GM18511 (cell line): ENCODE data around the gene CD4.
"Not testable (repeated sequence)": the region's sequence is repeated elsewhere in the genome, so short reads cannot be mapped to it uniquely, and the experiment has no call there.

Experiments
- ATAC-seq: cut with Tn5 transposase; IDR thresholded peaks from one replicate; pipeline ENCODE4 v1.9.1; 2021; ENCODE audit warnings: mild to moderate bottlenecking, moderate library complexity; ENCODE audit not compliant: unreplicated experiment

Gene CD4

DNA sequence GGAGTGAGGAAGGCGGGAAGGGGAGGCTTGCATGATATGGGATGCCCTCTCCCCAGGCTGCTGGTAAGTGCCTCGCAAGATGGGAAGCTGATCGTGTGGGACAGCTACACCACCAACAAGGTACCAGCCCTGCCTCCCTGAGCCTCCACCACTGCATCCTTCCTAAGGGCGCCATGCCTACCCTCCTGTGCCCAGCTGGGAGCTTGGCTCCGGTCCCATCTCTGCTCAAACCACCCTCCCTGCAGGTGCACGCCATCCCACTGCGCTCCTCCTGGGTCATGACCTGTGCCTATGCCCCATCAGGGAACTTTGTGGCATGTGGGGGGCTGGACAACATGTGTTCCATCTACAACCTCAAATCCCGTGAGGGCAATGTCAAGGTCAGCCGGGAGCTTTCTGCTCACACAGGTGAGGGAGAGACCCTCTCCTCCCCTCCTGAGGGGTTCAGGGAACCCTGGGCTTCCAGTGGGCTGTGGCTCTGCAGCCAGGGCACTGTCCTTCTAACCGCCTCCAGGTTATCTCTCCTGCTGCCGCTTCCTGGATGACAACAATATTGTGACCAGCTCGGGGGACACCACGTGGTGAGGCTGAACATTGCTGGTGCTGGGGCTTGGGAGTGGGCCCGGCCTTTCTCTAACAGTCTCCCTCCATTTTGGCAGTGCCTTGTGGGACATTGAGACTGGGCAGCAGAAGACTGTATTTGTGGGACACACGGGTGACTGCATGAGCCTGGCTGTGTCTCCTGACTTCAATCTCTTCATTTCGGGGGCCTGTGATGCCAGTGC is 54.0 kb downstream of the CD4 start:
- no peak for ATAC-seq

DNA sequence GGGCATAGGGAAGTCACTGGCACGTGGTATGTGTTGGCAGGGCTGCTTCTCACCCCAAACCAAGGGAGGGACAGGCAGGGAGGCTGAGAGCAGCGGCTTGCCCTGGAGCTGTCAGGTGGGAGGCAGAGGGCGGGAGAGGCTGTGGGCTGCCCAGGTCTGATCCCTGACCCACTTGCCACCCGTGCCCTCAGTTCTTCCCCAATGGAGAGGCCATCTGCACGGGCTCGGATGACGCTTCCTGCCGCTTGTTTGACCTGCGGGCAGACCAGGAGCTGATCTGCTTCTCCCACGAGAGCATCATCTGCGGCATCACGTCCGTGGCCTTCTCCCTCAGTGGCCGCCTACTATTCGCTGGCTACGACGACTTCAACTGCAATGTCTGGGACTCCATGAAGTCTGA is 56.1 kb downstream of the CD4 start:
- ATAC-seq, result no peak

DNA sequence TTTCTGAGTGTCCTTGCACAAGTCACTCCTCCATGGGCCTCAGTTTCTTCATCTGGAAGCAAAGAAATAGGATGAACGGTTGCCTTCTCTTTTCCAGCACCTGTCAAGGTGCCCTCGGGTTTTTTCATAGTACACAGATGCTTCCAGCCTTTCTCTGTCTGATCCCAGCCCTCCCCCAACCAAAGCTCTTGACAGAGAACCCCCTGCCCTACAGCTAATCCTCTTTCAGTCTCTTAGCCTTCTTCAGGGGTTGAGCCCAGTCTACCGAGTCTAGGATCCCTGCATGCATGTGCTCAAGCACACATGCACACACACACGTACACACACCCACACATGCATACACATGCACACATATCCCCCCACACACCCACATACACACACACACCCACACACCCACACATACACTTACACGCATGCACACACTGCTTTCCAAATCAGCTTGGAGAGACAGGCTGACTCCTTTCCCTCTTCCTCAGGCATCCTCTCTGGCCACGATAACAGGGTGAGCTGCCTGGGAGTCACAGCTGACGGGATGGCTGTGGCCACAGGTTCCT is 57.1 kb downstream of the CD4 start:
- ATAC-seq, result no peak

DNA sequence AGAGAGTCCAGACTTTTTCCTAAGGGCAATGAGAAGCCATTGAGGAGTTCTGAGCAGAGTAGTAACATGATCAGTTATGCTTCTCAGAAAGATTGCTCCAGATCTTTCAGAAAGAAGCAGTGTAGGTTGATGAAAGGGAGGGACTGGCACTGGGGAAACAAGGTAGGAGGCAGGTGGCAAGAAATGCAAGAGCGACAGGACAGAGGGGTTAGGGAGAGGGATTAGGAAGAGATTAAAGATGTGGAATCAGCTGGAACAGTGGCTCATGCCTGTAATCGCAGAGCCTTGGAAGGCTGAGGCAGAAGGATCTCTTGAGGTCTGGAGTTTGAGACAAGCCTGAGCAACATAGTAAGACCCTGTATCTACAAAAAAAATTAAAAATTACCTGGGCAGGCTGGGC is 58.3 kb downstream of the CD4 start:
- ATAC-seq, result no peak

DNA sequence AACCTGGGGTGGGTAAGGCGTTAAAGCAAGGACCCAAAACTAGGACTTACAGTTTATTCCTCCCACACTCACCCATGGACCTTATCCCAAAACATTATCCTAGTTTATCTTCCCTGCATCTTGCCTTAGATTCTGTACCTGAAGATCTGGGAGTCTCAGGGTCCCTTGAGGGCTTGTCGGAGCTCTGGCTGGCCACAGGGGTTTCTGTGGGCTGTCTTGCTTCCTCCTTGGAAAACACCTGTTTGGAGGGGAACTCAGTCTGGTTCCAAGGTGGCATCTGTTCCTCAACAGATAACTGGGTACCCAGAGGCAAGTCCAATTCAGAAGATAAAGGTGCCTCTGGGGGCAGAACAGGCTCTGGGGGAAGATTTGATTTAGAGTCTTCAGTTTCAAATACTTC is 60.1 kb downstream of the CD4 start:
- ATAC-seq, result no peak

DNA sequence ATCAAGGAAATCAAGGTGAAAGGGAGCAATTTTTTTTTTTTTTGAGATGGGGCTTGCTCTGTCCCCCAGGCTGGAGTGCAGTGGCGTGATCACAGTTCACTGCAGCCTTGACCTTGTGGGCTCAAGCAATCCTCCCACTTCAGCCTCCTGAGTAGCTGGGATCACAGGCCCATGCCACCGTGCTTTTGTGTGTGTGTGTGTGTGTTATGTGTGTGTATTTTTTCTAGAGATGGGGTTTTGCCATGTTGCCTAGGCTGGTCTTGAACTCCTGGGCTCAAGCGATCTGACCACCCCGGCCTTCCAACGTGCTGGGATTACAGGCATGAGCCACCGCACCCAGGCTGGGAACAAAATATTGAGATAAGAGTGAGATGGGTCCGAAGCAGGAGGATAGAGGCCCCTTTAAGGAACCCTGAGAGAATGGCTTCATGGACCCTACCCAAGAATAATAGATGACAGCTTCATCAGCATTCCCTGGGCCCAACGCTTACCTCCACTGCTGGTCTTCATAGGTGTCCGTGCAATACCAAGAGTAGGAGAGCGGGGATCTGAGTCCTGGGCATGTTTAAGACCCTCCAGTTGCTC is 60.7 kb downstream of the CD4 start:
- no peak for ATAC-seq

DNA sequence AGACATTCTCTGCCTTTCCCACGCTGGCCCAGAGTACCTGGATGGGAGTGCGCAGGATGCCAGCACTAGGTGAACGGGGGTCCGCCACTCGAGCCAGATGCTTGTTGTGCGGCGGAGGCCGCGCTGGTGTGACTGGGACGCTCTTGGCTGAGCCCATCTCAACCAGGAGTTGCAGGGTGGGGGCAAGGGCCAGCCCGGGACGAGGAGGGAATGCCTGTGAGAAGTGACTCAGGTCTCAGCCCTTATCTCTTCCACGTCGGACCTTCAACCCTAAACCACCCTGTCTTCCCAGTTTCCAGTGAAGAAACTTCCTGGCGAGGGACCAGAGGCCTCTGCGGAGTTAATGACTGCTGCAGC is 61.4 kb downstream of the CD4 start:
- ATAC-seq, result no peak

DNA sequence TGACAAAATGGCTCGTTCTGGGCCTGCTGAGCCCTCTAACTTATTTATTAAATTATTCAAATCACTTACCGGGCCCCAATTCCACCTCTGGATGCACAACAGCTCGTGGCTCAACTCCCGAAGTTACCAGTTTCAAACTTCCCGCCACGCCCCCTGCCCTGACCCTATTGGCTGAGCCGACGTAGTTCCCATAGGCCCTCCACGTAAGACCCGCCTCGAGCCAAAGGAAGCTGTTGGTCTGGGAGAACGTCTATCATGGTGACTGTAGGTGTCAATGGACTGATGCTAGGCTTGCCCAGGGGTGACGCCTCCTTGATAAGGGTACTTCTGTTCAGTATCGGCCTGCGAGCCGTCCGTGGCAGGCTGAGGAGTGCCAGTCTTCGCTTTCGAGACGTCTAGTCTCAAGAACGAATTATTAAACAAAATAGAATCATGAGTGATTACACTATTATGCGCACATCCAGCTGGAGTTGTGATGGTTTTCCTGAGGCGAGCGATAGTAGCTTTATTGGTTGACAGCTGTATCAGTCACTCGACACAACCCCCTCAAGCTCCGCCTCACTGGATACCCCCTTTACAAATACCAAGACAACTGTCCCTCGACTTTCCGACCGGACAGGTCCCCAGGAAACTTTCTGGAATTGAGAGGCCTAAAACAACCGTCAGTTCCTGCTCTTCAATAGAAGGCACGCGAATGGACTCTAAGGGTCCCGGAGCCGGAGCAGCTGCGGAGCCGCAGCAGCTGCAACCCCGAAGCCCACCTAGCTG is 62.0 kb downstream of the CD4 start, which contains the start of gene CDCA3:
TSS of gene CDCA3 (minus strand) at position 134 of the 768 bp plus-strand sequence. CDS start 334 bp downstream, outside the sequence.
- ATAC-seq, result peak; percentile 62

DNA sequence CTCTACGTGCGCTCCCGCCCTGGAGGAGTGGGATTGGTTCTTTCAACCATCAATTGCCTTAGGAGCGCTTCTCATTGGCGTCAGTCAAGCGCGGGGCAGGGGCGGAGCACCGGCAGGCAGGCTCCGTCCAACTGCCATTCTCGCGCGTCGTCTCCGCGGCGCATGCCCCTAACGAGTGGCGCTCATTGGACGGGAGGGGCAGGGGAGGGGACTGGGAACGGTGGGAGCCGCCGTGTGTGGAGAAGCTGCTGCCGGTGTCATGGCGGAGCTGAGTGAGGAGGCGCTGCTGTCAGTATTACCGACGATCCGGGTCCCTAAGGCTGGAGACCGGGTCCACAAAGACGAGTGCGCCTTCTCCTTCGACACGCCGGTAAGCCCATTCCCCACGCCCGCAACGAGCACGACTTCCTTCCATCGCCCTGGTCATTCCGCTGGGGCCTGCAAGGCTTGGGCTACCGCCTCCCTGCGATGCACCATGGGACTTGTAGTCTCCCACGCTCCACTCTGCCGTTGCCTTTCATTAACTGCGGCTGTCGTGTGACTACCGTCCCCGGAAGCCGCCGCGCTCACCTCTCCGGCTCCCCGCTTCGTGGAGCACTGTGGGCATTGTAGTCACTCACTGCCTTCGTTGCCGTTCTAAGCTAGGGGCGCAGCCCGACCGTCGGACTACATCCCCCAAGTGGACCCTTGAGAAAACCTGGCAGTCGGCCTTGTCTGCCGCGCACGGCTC is 62.8 kb downstream of the CD4 start, which contains the start of gene USP5:
TSS of gene USP5 (plus strand) at position 230 of the 730 bp plus-strand sequence. CDS start at position 260, 30 bp downstream.
- ATAC-seq, result peak; percentile 77

DNA sequence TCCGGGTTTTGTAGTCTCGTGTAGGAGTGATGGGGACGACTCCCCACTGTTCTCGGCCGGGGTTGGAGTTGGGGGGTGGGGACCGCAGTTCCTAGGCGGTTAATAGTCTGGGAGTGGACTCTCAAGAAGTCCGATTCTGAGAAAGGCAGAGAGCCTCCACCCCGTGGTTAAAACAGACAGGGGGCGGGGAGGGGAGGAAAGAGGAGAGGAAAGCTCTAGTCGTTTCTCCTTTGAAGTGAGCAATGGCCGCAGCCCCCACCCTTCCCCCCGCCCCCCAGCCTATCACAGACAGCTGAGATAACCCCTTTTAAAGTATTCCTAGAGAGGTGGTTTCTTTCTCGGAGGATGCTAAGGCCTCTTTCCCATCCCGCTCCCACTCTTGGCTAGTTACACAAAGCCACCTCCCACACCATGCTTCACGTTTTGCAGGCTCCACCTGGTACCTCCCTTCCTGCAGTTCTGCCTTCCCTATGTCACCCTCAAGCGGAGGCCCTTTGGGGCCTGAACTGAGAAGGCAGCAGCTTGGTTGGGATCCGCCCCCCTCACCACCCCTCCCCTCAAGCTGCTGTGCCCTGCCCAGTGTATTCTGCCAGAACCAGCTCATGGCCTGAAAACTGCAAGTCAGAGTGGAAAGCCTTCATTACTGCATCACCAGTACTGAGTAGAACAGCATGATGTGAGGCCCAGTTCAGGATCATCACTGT is 63.5 kb downstream of the CD4 start:
- no peak for ATAC-seq

DNA sequence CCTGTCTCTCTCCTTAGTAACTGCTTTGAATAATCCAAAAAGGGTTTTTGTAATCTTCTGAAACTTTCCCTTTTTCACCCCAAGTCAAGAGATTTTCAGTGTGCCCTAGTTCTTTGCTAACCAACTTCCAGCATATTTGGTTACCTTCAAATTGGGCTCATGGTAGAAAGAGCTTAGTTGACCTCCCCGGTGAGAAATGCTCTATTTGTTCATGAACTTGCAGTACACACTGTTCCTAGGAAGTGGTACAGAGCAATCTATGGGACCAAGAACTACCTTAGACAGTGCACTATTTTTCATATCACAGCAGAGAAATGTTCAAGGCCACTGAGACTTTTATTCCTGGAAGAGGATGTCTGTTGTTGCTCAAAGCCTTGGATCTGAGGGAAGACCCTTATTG is 64.3 kb downstream of the CD4 start:
- no peak for ATAC-seq

DNA sequence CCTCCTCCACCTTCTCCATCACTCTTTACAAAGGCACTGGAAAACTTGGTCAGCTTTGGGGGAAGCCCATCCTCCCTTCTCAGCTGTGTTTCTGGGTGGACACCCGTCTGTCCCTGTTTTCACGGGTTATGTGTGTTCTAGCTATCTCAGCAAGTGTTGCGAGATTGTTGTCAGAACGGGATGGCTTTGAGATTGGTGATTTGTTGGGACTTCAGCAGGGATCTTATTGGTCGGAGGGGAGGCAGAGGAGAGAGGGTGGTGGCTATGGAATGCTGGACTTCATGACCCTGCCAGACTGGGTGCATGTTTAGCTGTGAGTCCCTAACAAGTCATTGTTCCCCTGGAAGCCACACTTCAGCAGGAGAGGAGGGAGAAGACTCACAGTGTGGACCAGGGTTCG is 64.7 kb downstream of the CD4 start:
- no peak for ATAC-seq

DNA sequence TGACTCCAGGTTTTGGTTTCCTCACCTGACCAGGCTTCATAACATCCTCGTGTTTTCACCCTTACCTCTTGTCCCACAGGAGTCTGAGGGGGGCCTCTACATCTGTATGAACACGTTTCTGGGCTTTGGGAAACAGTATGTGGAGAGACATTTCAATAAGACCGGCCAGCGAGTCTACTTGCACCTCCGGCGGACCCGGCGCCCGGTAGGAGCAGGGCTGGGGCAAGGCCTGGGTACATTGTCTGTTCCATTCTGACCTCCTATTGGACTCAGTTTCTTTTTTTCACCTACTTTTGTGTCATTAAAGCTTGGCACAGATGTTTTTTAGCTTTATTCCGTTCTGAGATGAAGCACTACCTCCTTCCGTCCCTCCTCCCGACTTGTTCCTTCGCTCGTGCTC is 66.0 kb downstream of the CD4 start:
- ATAC-seq, result no peak

DNA sequence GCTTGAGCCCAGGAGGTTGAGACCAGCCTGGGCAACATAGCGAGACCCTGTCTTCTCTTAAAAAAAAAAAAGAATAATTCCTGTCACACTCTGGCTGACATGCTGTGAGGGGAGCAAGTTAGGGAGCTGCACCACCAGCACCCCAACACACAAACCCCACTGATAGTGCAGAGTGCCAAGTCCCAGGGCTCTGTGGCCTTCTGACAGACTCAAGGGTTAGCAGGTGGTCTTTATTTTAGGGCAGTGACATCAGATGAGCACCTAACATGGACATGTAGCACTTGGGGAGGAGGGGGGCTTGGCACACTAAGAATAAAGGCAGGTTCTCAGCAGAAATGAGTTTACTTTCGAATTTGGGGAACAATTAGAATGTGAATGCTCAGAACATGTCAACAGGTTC is 69.5 kb downstream of the CD4 start:
- ATAC-seq, result no peak

DNA sequence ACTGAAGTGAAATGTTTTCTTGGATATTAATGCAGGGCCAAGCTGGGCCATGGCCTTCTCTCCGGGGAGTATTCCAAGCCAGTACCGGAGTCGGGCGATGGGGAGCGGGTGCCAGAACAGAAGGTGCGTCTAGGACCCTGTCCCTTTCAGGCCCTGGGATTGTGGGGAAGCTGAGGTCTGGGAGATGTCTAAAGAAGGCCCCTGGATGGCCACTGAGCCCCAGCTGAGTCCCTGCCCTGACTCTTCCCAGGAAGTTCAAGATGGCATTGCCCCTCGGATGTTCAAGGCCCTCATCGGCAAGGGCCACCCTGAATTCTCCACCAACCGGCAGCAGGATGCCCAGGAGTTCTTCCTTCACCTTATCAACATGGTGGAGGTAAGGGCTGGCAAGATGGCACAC is 70.8 kb downstream of the CD4 start:
- ATAC-seq, result no peak

DNA sequence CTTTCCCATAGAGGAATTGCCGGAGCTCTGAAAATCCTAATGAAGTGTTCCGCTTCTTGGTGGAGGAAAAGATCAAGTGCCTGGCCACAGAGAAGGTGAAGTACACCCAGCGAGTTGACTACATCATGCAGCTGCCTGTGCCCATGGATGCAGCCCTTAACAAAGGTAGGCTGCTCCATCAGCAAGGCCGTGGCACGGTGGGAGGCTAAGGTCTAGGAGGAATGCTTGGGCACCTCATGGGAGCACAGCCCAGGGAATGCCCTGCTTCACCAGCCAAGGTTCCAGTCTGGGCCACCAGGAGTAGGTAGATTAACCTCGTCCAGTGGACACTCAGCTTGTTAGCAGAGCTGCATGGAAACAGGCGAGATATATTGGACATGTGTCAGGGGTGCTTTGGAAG is 71.6 kb downstream of the CD4 start:
- ATAC-seq, result no peak

DNA sequence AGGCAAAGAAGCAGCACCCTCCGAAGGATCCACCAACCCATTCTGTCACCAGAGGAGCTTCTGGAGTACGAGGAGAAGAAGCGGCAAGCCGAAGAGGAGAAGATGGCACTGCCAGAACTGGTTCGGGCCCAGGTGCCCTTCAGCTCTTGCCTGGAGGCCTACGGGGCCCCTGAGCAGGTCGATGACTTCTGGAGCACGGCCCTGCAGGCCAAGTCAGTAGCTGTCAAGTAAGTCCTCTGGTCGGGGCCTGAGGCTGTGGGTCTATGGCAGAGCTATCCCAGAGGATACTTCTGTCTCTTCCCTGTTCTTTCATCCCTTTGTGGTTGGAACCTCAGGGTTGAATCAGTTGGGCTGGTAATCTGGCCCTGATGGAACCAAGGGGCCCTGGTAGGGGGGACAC is 72.1 kb downstream of the CD4 start:
- no peak for ATAC-seq

DNA sequence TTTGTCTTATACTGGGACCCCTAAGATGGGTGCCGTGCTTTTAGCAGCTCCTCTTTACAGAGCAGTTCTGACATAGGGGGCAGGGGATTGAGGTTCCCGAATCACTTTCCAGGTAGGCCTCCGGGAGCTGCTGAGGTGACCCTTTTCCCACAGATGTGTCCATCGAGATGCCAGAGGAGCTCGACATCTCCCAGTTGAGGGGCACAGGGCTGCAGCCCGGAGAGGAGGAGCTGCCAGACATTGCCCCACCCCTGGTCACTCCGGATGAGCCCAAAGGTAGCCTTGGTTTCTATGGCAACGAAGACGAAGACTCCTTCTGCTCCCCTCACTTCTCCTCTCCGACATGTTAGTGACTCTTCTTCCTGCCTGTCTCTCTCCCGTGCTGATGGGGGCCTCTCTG is 73.7 kb downstream of the CD4 start:
- no peak for ATAC-seq

DNA sequence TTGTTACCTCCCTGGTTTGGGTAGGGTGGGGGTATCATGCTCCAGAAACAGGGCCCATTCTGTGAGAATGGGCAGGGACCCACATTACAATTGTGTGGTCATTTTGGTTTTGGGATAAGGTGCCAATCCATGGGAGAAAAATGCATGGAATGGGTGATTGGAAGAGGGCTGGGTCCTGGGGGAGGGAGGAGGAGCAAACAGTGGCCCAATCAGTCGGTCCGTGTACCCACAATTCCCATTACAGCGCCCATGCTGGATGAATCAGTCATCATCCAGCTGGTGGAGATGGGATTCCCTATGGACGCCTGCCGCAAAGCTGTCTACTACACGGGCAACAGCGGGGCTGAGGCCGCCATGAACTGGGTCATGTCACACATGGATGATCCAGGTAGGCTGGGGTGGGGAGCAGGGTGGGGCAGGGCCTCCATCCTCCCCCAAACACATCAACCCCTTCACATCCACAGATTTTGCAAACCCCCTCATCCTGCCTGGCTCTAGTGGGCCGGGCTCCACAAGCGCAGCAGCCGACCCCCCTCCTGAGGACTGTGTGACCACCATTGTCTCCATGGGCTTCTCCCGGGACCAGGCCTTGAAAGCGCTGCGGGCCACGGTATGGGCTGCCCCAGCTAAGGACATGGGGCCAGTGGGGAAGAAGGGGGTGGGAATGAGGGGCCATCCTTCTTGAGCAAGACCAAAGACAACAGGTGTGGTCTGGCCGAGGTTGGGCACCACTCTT is 74.4 kb downstream of the CD4 start:
- no peak for ATAC-seq

DNA sequence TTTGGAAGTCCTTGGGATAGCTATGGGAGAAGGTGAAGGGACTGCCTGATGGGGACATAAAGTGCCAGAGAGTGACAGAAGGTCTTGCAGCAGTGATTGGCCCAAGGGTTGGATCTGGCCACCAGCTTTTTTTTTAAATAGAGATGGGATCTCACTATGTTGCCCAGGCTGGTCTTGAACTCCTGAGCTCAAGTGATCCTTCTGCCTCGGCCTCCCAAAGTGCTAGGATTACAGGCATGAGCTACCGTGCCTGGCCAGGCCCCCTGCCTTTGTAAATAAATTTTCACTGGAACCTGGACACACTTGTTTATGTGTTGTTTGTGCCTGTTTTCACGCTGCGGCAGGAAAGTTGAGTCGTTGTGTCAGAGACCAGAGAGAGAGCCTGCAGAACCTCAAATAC is 76.0 kb downstream of the CD4 start:
- ATAC-seq, result not testable (repeated sequence)
